22Rv1 (cell line): ENCODE results near the gene S100A3.
A peak's percentile ranks its signal among the peaks of the same experiment; 100 is the strongest.

Experiments used
- H3K27ac ChIP-seq: fragments of 450-650 bp; 2 replicates; pipeline ENCODE4 v1.5.1; 2017
- CTCF ChIP-seq: fragments of 450-650 bp; IDR thresholded peaks from 2 replicates; pipeline ENCODE4 v1.5.1; 2017; ENCODE audit warnings: mild to moderate bottlenecking
- ZFX ChIP-seq: fragments of 450-650 bp; IDR thresholded peaks from 2 replicates; pipeline ENCODE4 v1.6.1; 2017; ENCODE audit warnings: antibody characterized with exemption, borderline replicate concordance

S100A3 gene

GRCh38 chr1:153515504-153516394 is 33.3 kb downstream of the S100A3 start:
- H3K27ac ChIP-seq: peak overlapping the region; percentile 45
- TF ChIP-seq CTCF: no peak
- TF ChIP-seq ZFX: no peak

- no peak for TF ChIP-seq CTCF
- no peak for TF ChIP-seq ZFX
- H3K27ac ChIP-seq: no peak overlapping the region
Observed at GRCh38 chr1:153513666-153514065, 35.4 kb downstream of the S100A3 start.

- TF ChIP-seq CTCF (peak; percentile 26; the same call in 1 of the 2 replicates), ZFX (no peak)
Observed at GRCh38 chr1:153513023-153513422, 36.0 kb downstream of the S100A3 start.

GRCh38 chr1:153510984-153511410 is 38.1 kb downstream of the S100A3 start:
- no peak overlapping the region for H3K27ac ChIP-seq
- TF ChIP-seq CTCF (peak; percentile 97), ZFX (no peak)

More at GRCh38 chr1:153513023-153513422, 36.0 kb downstream of the S100A3 start:
- no peak overlapping the region for H3K27ac ChIP-seq

GRCh38 chr1:153509729-153510354 is 39.2 kb downstream of the S100A3 start:
- no peak overlapping the region for H3K27ac ChIP-seq
- TF ChIP-seq ZFX (no peak), CTCF (peak; percentile 94)

GRCh38 chr1:153509036-153509435 is 40.0 kb downstream of the S100A3 start:
- H3K27ac ChIP-seq: no peak overlapping the region

GRCh38 chr1:153507926-153508583 is 41.0 kb downstream of the S100A3 start:
- TF ChIP-seq ZFX (no peak), CTCF (no peak)
- H3K27ac ChIP-seq: no peak overlapping the region

More at GRCh38 chr1:153509036-153509435, 40.0 kb downstream of the S100A3 start:
- no peak for TF ChIP-seq ZFX
